Myocyte (in vitro differentiated cells): ENCODE measurements around the gene MCM9. TPM values are rescaled to one million over a fixed set of nuclear protein-coding genes. Genes with fewer than 3 reads are reported as not detected.
A peak's percentile ranks its signal among the peaks of the same experiment; 100 is the strongest.

Experiments
- DNase-seq: peaks from one replicate; pipeline ENCODE4 v3.0.0-alpha.2; 2012; ENCODE audit warnings: low read depth
- total RNA-seq: library from RNA; depleted of rRNA; stranded (reverse); fragments of >200 nt; gene quantifications from 2 replicates; pipeline ENCODE4 v1.2.3, GENCODE V29; 2014

MCM9 gene
- total RNA-seq, 1 donor from 2014 or later = 11.5 TPM

- no peak for DNase-seq
Measured at GRCh38 chr6:118772886-118773285, 162.1 kb downstream of the MCM9 start.

- no peak for DNase-seq
Measured at GRCh38 chr6:118771253-118771652, 163.7 kb downstream of the MCM9 start.

DNA sequence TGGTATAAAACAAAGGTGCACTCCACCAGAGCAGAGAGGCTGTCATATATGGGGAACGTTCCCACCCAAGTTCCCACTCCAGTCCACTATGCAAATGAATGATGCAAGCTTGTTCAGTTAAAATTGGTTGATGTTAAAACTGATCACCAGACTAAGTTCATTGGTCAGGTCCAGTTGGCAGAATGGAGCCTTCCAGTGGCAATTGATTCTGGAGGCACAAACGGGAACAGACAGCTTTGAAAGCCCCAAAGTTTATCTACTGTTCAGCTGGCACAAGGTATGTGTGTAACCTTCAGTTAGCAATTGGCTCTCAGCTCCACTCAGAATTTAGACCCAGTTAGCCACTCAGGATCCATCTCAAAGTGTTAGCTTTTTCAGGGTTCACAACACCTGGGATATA is 164.1 kb downstream of the MCM9 start:
- no peak for DNase-seq

DNA sequence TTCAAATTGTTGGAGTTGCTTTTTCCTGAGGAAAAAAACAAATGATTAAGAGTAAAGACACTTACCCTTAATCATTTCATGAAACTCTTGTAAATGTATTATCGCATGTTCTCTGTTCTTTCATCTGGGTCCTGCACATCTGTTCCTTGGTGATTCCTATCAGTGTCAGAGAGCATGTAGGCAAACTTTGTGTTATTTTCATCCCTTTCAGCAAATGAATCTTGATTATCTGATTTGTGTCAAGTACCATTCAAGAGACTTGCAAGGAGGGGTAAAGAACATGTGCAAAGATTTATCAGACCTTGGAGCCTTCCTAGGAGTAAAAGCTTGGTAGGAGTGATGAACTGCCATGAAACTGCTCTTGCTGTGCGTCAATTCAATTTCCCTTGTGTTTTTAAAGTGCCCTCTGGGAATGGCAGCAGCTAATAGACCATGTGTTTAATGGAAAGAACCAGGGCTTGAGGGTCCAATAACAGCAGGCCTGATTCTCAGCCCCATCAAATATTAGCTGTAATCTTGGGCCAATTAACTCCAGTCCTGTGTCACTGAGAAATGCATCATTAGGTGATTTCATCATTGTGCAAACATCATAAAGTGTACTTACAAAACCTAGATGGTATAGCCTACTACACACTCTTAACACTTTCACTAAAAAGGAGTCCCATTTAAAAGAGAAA is 164.7 kb downstream of the MCM9 start:
- DNase-seq = no peak

GRCh38 chr6:118768904-118769325 is 166.0 kb downstream of the MCM9 start:
- DNase-seq = no peak

GRCh38 chr6:118768441-118768840 is 166.5 kb downstream of the MCM9 start:
- DNase-seq = peak; percentile 34

DNA sequence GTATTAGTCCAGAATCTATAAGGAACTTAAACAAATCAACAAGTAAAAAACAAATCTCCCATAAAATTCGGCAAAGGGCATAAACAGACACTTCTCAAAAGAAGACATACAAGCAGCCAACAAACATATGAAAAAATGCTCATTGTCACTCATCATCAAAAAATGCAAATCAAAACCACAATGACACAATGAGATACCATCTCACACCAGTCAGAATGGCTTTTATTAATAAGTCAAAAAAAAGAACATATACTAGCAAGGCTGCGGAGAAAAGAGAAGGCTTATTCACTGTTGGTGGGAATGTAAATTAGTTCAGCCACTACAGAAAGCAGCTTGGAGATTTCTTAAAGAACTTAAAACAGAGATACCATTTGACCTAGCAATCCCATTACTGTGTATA is 169.6 kb downstream of the MCM9 start:
- DNase-seq = peak; percentile 50

DNA sequence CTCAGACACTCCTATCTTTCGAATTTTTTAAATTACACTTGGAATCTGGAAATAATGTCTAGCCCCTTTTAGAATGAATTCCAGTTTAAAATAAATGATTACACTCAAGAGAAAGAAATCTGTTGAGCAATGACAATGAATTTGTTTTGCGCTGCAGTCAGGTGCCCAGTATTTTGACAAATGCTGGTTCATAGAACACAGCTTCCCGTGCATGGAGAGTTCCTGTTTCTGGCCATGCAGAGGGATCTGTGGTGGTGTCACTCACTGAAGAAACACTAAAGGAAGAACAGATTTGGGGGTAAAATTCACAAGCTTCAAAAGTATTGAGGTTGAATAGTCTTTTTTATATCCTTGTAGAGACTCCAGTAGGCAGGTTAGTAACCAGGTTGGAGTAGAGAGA is 170.2 kb downstream of the MCM9 start:
- DNase-seq = no peak

Other genes starting within 250 kb of the MCM9 start
- 19.7 and 24.0 TPM in 2 replicates for gene ASF1A, start 41.0 kb downstream of the MCM9 start, total RNA-seq
- 0.99 and 1.5 TPM in 2 replicates for gene FAM184A, start 143.5 kb upstream of the MCM9 start, total RNA-seq